Measurements from ENCODE around the gene CEMP1.

Gene CEMP1

GRCh38 chr16:2511996-2512734 lies 19.0 kb downstream of the CEMP1 start:
- Mint-ChIP-seq H3K27ac (peak overlapping the region; percentile 97 to 99 (median 98)), H3K4me3 (peak overlapping the region; percentile 86 to 89 (median 89)), H3K4me1 (peaks cover 51% of the 10 kb centered on the region), H3K9me3 (no peaks in the 10 kb centered on the region), H3K27me3 (ENCODE audit: low read depth) (no peaks in the 10 kb centered on the region), H3K36me3 (ENCODE audit: low read depth) (peaks cover 8% of the 10 kb centered on the region)
- TF ChIP-seq CTCF (IDR thresholded peaks at IDR 0.05; ENCODE audit: unreplicated experiment in 3 of 3) = no peak

GRCh38 chr16:2511128-2511800 lies 19.9 kb downstream of the CEMP1 start:
- TF ChIP-seq CTCF (IDR thresholded peaks at IDR 0.05; ENCODE audit: unreplicated experiment in 3 of 3) = no peak
- H3K27me3 Mint-ChIP-seq (ENCODE audit: low read depth) = no peaks in the 10 kb centered on the region
- peaks cover 3% of the 10 kb centered on the region for H3K36me3 Mint-ChIP-seq (ENCODE audit: low read depth)
- peak overlapping the region; percentile 97 to 99 (median 98) for H3K27ac Mint-ChIP-seq
- H3K4me1 Mint-ChIP-seq = peaks cover 42% of the 10 kb centered on the region
- H3K4me3 Mint-ChIP-seq = peak overlapping the region; percentile 47 to 89 (median 89)
- no peaks in the 10 kb centered on the region for H3K9me3 Mint-ChIP-seq

- peak overlapping the region in 1 of 3 experiments; percentile 29 for H3K27ac Mint-ChIP-seq
- no peak for TF ChIP-seq CTCF (IDR thresholded peaks at IDR 0.05; ENCODE audit: unreplicated experiment in 3 of 3)
- peaks cover 3% of the 10 kb centered on the region for H3K36me3 Mint-ChIP-seq (ENCODE audit: low read depth)
- H3K4me3 Mint-ChIP-seq = no peak overlapping the region
- no peaks in the 10 kb centered on the region for H3K9me3 Mint-ChIP-seq
- peaks cover 43% of the 10 kb centered on the region for H3K4me1 Mint-ChIP-seq
- no peaks in the 10 kb centered on the region for H3K27me3 Mint-ChIP-seq (ENCODE audit: low read depth)
These were observed 22.3 kb downstream of the CEMP1 start for GRCh38 chr16:2508722-2509400.

GRCh38 chr16:2507665-2508064 lies 23.5 kb downstream of the CEMP1 start:
- H3K27ac Mint-ChIP-seq = peak overlapping the region in 2 of 3 experiments; percentile 29 to 52

GRCh38 chr16:2507052-2507659 lies 24.1 kb downstream of the CEMP1 start:
- Mint-ChIP-seq H3K27me3 (ENCODE audit: low read depth) (no peaks in the 10 kb centered on the region), H3K27ac (peak overlapping the region in 2 of 3 experiments; percentile 50 to 70), H3K4me3 (no peak overlapping the region), H3K36me3 (ENCODE audit: low read depth) (peaks cover 3% of the 10 kb centered on the region), H3K4me1 (peaks cover 41% of the 10 kb centered on the region), H3K9me3 (no peaks in the 10 kb centered on the region)
- TF ChIP-seq CTCF (IDR thresholded peaks at IDR 0.05; ENCODE audit: unreplicated experiment in 3 of 3) = no peak

More at GRCh38 chr16:2507665-2508064, 23.5 kb downstream of the CEMP1 start:
- Mint-ChIP-seq H3K36me3 (ENCODE audit: low read depth) (peaks cover 3% of the 10 kb centered on the region), H3K4me3 (no peak overlapping the region), H3K4me1 (peaks cover 43% of the 10 kb centered on the region), H3K27me3 (ENCODE audit: low read depth) (no peaks in the 10 kb centered on the region), H3K9me3 (no peaks in the 10 kb centered on the region)
- no peak for TF ChIP-seq CTCF (IDR thresholded peaks at IDR 0.05; ENCODE audit: unreplicated experiment in 3 of 3)
